WI38 (cell line): ENCODE measurements around the gene EIF2D.
A peak's percentile ranks its signal among the peaks of the same experiment; 100 is the strongest.
"Not testable (repeated sequence)": the region's sequence is repeated elsewhere in the genome, so short reads cannot be mapped to it uniquely, and the experiment has no call there.

ENCODE experiments used
- H3K4me3 ChIP-seq: 2 replicates; pipeline ENCODE4 v1.5.1; 2011; ENCODE audit warnings: low read depth, mild to moderate bottlenecking, control low read depth, low read length
- CTCF ChIP-seq: IDR thresholded peaks from 2 replicates; pipeline ENCODE4 v1.5.1; 2012; ENCODE audit warnings: low read depth, mild to moderate bottlenecking, control low read depth, low read length

The EIF2D gene

GRCh38 chr1:206584683-206585082 is 27.6 kb downstream of the EIF2D start:
- no peak for TF ChIP-seq CTCF

DNA sequence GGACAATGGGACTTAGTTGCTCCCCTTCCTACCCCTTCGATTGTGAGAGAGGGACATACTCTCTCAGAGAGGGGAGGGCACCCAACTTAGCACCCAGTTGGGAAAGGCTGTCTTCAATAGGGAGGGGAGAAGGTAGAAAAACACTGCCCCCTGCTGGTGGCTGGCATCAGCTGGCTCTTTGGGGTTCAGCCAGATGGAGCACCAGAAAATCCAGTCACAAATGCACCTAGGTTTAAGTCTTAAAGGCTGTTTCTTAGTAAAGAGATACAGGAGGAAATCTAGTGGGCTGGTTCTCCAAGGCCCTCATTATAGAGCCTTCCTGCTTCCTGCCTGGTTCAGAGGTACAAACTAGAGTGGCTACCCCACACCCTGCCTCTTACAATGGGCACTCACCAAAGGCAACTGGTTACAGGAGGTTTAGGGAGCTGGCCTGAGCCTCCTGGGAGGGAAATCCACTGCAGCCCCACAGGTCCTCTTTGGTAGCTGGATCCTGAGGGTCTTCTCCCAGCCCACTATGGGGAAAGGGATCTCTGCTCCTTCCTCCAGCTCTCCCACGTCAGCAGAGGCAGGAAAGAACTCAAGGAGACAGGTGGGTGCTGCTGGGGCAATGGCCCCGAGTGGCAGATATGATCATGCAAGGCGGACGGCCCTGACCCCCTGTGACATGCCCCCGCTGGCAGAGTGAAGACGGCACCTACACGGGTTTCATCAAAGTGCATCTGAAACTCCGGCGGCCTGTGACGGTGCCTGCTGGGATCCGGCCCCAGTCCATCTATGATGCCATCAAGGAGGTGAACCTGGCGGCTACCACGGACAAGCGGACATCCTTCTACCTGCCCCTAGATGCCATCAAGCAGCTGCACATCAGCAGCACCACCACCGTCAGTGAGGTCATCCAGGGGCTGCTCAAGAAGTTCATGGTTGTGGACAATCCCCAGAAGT is 28.3 kb downstream of the EIF2D start:
- H3K4me3 ChIP-seq: no peak overlapping the region
- peak; percentile 92 for TF ChIP-seq CTCF

More at GRCh38 chr1:206584683-206585082, 27.6 kb downstream of the EIF2D start:
- no peak overlapping the region for H3K4me3 ChIP-seq

- H3K4me3 ChIP-seq: no peak overlapping the region
- TF ChIP-seq CTCF: no peak
Measured at GRCh38 chr1:206582971-206583706, 29.1 kb downstream of the EIF2D start.

DNA sequence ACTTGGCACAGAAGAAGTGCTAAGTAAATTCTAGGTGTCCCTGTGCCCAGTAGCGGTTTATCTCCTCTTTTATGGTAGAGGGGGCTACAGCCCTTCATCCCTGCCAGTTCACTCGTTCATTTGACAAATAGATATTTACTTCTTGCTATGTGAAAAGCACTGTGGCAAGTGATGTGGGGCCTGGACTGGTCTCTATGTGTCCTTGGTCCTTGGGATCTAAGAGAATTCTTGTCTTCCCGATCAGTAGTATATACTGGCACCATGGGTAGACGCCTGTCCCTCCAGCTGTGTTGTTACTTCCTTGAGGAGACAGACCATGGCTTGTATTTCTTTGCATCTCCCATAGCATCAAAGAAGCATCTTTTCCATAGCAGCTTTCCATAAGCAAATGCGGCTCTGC is 29.7 kb downstream of the EIF2D start:
- no peak for TF ChIP-seq CTCF
- no peak overlapping the region for H3K4me3 ChIP-seq

- H3K4me3 ChIP-seq: no peak overlapping the region
- TF ChIP-seq CTCF: no peak
Measured at GRCh38 chr1:206581571-206581981, 30.7 kb downstream of the EIF2D start.

DNA sequence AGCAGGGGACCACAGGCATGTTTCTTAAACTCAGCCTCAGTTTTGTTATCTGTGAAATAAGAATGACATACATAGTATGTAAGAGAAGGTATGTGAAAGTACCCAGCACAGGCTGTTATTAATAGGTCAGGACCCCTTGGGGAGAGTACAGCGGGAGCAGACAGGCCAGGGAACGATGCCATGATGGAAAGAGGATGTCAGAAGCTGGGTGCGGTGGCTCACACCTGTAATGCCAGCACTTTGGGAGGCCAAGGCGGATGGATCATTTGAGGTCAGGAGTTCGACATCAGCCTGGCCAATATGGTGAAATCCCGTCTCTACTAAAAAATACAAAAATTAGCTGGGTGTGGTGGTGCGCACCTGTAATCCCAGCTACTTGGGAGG is 31.2 kb downstream of the EIF2D start:
- not testable (repeated sequence) for H3K4me3 ChIP-seq

- no peak overlapping the region for H3K4me3 ChIP-seq
- TF ChIP-seq CTCF: no peak
Measured at GRCh38 chr1:206580438-206581113, 31.7 kb downstream of the EIF2D start.
